IgD-negative memory B cell (primary cell): ENCODE data around the gene CYREN. TPM values are rescaled to one million over a fixed set of nuclear protein-coding genes. Genes with fewer than 3 reads are reported as not detected.

ENCODE experiments used
- H3K27ac Mint-ChIP-seq, 3 donors: one replicate each; pipeline ENCODE4 v1.8.0; 2020 to 2022; ENCODE audit warnings: mild to moderate bottlenecking in 3 of 3, mixed read lengths in 3 of 3, moderate library complexity in 1 of 3
- H3K27me3 Mint-ChIP-seq: one replicate; pipeline ENCODE4 v1.8.0; 2021; ENCODE audit warnings: mixed read lengths
- H3K36me3 Mint-ChIP-seq: one replicate; pipeline ENCODE4 v1.8.0; 2020; ENCODE audit warnings: mild to moderate bottlenecking, mixed read lengths
- H3K4me1 Mint-ChIP-seq, 3 donors: one replicate each; pipeline ENCODE4 v1.8.0; 2020 to 2022; ENCODE audit warnings: mixed read lengths in 3 of 3, mild to moderate bottlenecking in 1 of 3
- H3K4me3 Mint-ChIP-seq, 4 donors: one replicate each; pipeline ENCODE4 v1.8.0; 2020 to 2022; ENCODE audit warnings: mild to moderate bottlenecking in 4 of 4, mixed read lengths in 4 of 4, moderate library complexity in 3 of 4
- H3K9me3 Mint-ChIP-seq, 3 donors: one replicate each; pipeline ENCODE4 v1.8.0; 2020 to 2021; ENCODE audit warnings: mixed read lengths in 3 of 3, mild to moderate bottlenecking in 1 of 3
- polyA plus RNA-seq: library from polyadenylated mRNA; unstranded; fragments of 300-500 nt; fragmentation: Illumina TruSeq; gene quantifications from one replicate; pipeline ENCODE4 v1.2.3, GENCODE V29; 2021

The CYREN gene
- polyA plus RNA-seq, 1 donor from 2014 or later: 39.5 TPM

- peaks cover 50 to 54% (median 51%) of the 10 kb centered on the region in 3 donors for H3K4me1 Mint-ChIP-seq
- H3K27me3 Mint-ChIP-seq: no peaks in the 10 kb centered on the region
- H3K36me3 Mint-ChIP-seq: peaks cover 6% of the 10 kb centered on the region
- peak overlapping the region in 1 of 4 donors; percentile 55 for H3K4me3 Mint-ChIP-seq
- peak overlapping the region in 2 of 3 donors; percentile 78 to 86 for H3K27ac Mint-ChIP-seq
- H3K9me3 Mint-ChIP-seq: peaks cover 0 to 5% (median 0%) of the 10 kb centered on the region in 3 donors
Observed at GRCh38 chr7:135164357-135165061, 6.0 kb downstream of the CYREN start.

GRCh38 chr7:135162382-135163001, 8.0 kb downstream of the CYREN start:
- no peaks in the 10 kb centered on the region for H3K27me3 Mint-ChIP-seq
- peaks cover 42 to 45% (median 44%) of the 10 kb centered on the region in 3 donors for H3K4me1 Mint-ChIP-seq
- peaks cover 6% of the 10 kb centered on the region for H3K36me3 Mint-ChIP-seq
- H3K4me3 Mint-ChIP-seq: no peak overlapping the region
- peaks cover 0 to 5% (median 0%) of the 10 kb centered on the region in 3 donors for H3K9me3 Mint-ChIP-seq
- H3K27ac Mint-ChIP-seq: peak overlapping the region; percentile 16 to 64 (median 53)

GRCh38 chr7:135161669-135162068, 8.8 kb downstream of the CYREN start:
- Mint-ChIP-seq H3K4me3 (peak overlapping the region in 2 of 4 donors; percentile 27 to 80), H3K9me3 (peaks cover 0 to 10% (median 3%) of the 10 kb centered on the region in 3 donors)

GRCh38 chr7:135160858-135161653, 9.5 kb downstream of the CYREN start:
- peaks cover 39 to 46% (median 43%) of the 10 kb centered on the region in 3 donors for H3K4me1 Mint-ChIP-seq

More at GRCh38 chr7:135161669-135162068, 8.8 kb downstream of the CYREN start:
- H3K36me3 Mint-ChIP-seq: peaks cover 6% of the 10 kb centered on the region
- H3K4me1 Mint-ChIP-seq: peaks cover 38 to 43% (median 42%) of the 10 kb centered on the region in 3 donors
- peak overlapping the region in 2 of 3 donors; percentile 63 to 92 for H3K27ac Mint-ChIP-seq
- H3K27me3 Mint-ChIP-seq: no peaks in the 10 kb centered on the region

GRCh38 chr7:135160098-135160857, 10.2 kb downstream of the CYREN start:
- peaks cover 0 to 20% (median 10%) of the 10 kb centered on the region in 3 donors for H3K9me3 Mint-ChIP-seq
- no peaks in the 10 kb centered on the region for H3K27me3 Mint-ChIP-seq
- H3K27ac Mint-ChIP-seq: peak overlapping the region; percentile 70 to 93 (median 84)
- H3K36me3 Mint-ChIP-seq: peaks cover 8% of the 10 kb centered on the region
- H3K4me3 Mint-ChIP-seq: peak overlapping the region; percentile 46 to 87 (median 66)
- peaks cover 39 to 42% (median 40%) of the 10 kb centered on the region in 3 donors for H3K4me1 Mint-ChIP-seq

More at GRCh38 chr7:135160858-135161653, 9.5 kb downstream of the CYREN start:
- peak overlapping the region; percentile 70 to 92 (median 84) for H3K27ac Mint-ChIP-seq
- peaks cover 0 to 16% (median 6%) of the 10 kb centered on the region in 3 donors for H3K9me3 Mint-ChIP-seq
- H3K27me3 Mint-ChIP-seq: no peaks in the 10 kb centered on the region
- H3K4me3 Mint-ChIP-seq: peak overlapping the region; percentile 27 to 87 (median 56)
- H3K36me3 Mint-ChIP-seq: peaks cover 8% of the 10 kb centered on the region

GRCh38 chr7:135159359-135160085, 11.0 kb downstream of the CYREN start:
- H3K36me3 Mint-ChIP-seq: peaks cover 8% of the 10 kb centered on the region
- H3K27ac Mint-ChIP-seq: peak overlapping the region; percentile 34 to 93 (median 70)
- H3K27me3 Mint-ChIP-seq: no peaks in the 10 kb centered on the region
- peaks cover 0 to 27% (median 11%) of the 10 kb centered on the region in 3 donors for H3K9me3 Mint-ChIP-seq
- peak overlapping the region in 3 of 4 donors; percentile 46 to 87 (median 77) for H3K4me3 Mint-ChIP-seq
- H3K4me1 Mint-ChIP-seq: peaks cover 39 to 44% (median 44%) of the 10 kb centered on the region in 3 donors

GRCh38 chr7:135158874-135159273, 11.6 kb downstream of the CYREN start:
- H3K4me3 Mint-ChIP-seq: no peak overlapping the region

GRCh38 chr7:135158141-135158655, 12.3 kb downstream of the CYREN start:
- peaks cover 0 to 27% (median 13%) of the 10 kb centered on the region in 3 donors for H3K9me3 Mint-ChIP-seq
- H3K27ac Mint-ChIP-seq: no peak overlapping the region
- H3K36me3 Mint-ChIP-seq: peaks cover 17% of the 10 kb centered on the region
- peaks cover 43 to 53% (median 48%) of the 10 kb centered on the region in 3 donors for H3K4me1 Mint-ChIP-seq
- no peak overlapping the region for H3K4me3 Mint-ChIP-seq
- no peaks in the 10 kb centered on the region for H3K27me3 Mint-ChIP-seq

More at GRCh38 chr7:135158874-135159273, 11.6 kb downstream of the CYREN start:
- H3K4me1 Mint-ChIP-seq: peaks cover 43 to 49% (median 45%) of the 10 kb centered on the region in 3 donors
- peaks cover 14% of the 10 kb centered on the region for H3K36me3 Mint-ChIP-seq
- no peaks in the 10 kb centered on the region for H3K27me3 Mint-ChIP-seq
- H3K27ac Mint-ChIP-seq: peak overlapping the region in 1 of 3 donors; percentile 73
- H3K9me3 Mint-ChIP-seq: peaks cover 0 to 27% (median 11%) of the 10 kb centered on the region in 3 donors

GRCh38 chr7:135156290-135156689, 14.2 kb downstream of the CYREN start:
- Mint-ChIP-seq H3K4me1 (peaks cover 42 to 56% (median 45%) of the 10 kb centered on the region in 3 donors), H3K27ac (no peak overlapping the region), H3K4me3 (no peak overlapping the region), H3K27me3 (no peaks in the 10 kb centered on the region), H3K36me3 (peaks cover 18% of the 10 kb centered on the region), H3K9me3 (peaks cover 2 to 26% (median 13%) of the 10 kb centered on the region in 3 donors)

- Mint-ChIP-seq H3K36me3 (peaks cover 18% of the 10 kb centered on the region), H3K27ac (no peak overlapping the region), H3K27me3 (no peaks in the 10 kb centered on the region), H3K4me1 (peaks cover 28 to 55% (median 42%) of the 10 kb centered on the region in 3 donors), H3K9me3 (peaks cover 2 to 26% (median 13%) of the 10 kb centered on the region in 3 donors), H3K4me3 (no peak overlapping the region)
Observed at GRCh38 chr7:135154734-135155133, 15.8 kb downstream of the CYREN start.

- Mint-ChIP-seq H3K9me3 (peaks cover 2 to 26% (median 13%) of the 10 kb centered on the region in 3 donors), H3K36me3 (peaks cover 18% of the 10 kb centered on the region), H3K4me1 (peaks cover 33 to 63% (median 44%) of the 10 kb centered on the region in 3 donors), H3K27ac (peak overlapping the region in 1 of 3 donors; percentile 92), H3K27me3 (no peaks in the 10 kb centered on the region), H3K4me3 (peak overlapping the region in 1 of 4 donors; percentile 46)
Observed at GRCh38 chr7:135152442-135152841, 18.1 kb downstream of the CYREN start.

GRCh38 chr7:135151533-135151932, 19.0 kb downstream of the CYREN start:
- H3K36me3 Mint-ChIP-seq: peaks cover 18% of the 10 kb centered on the region
- H3K9me3 Mint-ChIP-seq: peaks cover 2 to 20% (median 9%) of the 10 kb centered on the region in 3 donors

GRCh38 chr7:135151132-135151531, 19.4 kb downstream of the CYREN start:
- H3K36me3 Mint-ChIP-seq: peaks cover 16% of the 10 kb centered on the region
- peak overlapping the region; percentile 43 to 97 (median 92) for H3K27ac Mint-ChIP-seq
- peaks cover 35 to 71% (median 46%) of the 10 kb centered on the region in 3 donors for H3K4me1 Mint-ChIP-seq
- no peaks in the 10 kb centered on the region for H3K27me3 Mint-ChIP-seq
- H3K9me3 Mint-ChIP-seq: peaks cover 2 to 16% (median 8%) of the 10 kb centered on the region in 3 donors
- H3K4me3 Mint-ChIP-seq: peak overlapping the region; percentile 38 to 97 (median 66)

More at GRCh38 chr7:135151533-135151932, 19.0 kb downstream of the CYREN start:
- Mint-ChIP-seq H3K27me3 (no peaks in the 10 kb centered on the region), H3K4me3 (peak overlapping the region; percentile 38 to 97 (median 66)), H3K27ac (peak overlapping the region; percentile 43 to 97 (median 92)), H3K4me1 (peaks cover 34 to 67% (median 48%) of the 10 kb centered on the region in 3 donors)
